Stomach (tissue), 4 donors: Measurements from ENCODE around the gene DCN.

ENCODE experiments used
- POLR2A ChIP-seq, 4 donors: fragments of 450-650 bp; IDR thresholded peaks; one replicate each; pipeline ENCODE4 v1.6.1; 2016; ENCODE audit warnings: antibody characterized with exemption in 4 of 4, control low read depth in 2 of 4, mild to moderate bottlenecking in 1 of 4, moderate library complexity in 1 of 4
- TF ChIP-seq, protein P1 (sequence below), 7 experiments: fragments of 450-650 bp in 4 of 7; fragments of 200-600 bp in 3 of 7; sonication (generic) in 3 of 7; IDR thresholded peaks; one replicate each; pipeline ENCODE4 v1.5.1; 2016 to 2019; ENCODE audit warnings: antibody characterized with exemption in 7 of 7, control low read depth in 2 of 7, mild to moderate bottlenecking in 1 of 7

DNA sequence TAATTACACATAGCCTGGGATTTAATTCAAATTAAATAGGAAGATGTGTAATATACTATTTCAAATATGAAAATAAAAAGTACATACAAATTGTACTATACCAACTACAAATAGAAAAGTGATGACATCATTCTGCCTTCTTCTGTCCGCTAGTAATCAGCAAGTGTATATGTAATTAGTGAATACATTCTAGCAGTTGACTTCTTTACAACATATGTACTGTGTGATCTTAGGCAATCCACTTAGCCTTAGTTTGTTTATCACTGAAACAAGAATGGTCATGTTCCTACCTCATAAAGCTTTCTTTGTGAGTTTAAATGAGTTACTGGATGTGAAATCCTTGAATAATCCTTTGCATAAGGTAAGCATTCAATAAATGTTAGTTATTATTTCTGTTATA lies 63.5 kb downstream of the DCN start:
- TF ChIP-seq, protein P1, sequence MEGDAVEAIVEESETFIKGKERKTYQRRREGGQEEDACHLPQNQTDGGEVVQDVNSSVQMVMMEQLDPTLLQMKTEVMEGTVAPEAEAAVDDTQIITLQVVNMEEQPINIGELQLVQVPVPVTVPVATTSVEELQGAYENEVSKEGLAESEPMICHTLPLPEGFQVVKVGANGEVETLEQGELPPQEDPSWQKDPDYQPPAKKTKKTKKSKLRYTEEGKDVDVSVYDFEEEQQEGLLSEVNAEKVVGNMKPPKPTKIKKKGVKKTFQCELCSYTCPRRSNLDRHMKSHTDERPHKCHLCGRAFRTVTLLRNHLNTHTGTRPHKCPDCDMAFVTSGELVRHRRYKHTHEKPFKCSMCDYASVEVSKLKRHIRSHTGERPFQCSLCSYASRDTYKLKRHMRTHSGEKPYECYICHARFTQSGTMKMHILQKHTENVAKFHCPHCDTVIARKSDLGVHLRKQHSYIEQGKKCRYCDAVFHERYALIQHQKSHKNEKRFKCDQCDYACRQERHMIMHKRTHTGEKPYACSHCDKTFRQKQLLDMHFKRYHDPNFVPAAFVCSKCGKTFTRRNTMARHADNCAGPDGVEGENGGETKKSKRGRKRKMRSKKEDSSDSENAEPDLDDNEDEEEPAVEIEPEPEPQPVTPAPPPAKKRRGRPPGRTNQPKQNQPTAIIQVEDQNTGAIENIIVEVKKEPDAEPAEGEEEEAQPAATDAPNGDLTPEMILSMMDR (IDR thresholded peaks at IDR 0.05): no peak
- TF ChIP-seq POLR2A (IDR thresholded peaks at IDR 0.05): no peak
